HL-60/S4 treated with phorbol 12-myristate 13-acetate at 8.2 ng/mL for 4 days and 3 days (cell line): ENCODE measurements around the gene MAPKBP1.
"Not testable (repeated sequence)": the region's sequence is repeated elsewhere in the genome, so short reads cannot be mapped to it uniquely, and the experiment has no call there.

ENCODE experiments used
- in situ Hi-C: fragments of 300-500 bp; cut with MboI; formaldehyde crosslinking; loops from 2 replicates; pipeline ENCODE4 v1.15.0; 2022; ENCODE audit warnings: low sequenced_read_pairs

Gene MAPKBP1

DNA sequence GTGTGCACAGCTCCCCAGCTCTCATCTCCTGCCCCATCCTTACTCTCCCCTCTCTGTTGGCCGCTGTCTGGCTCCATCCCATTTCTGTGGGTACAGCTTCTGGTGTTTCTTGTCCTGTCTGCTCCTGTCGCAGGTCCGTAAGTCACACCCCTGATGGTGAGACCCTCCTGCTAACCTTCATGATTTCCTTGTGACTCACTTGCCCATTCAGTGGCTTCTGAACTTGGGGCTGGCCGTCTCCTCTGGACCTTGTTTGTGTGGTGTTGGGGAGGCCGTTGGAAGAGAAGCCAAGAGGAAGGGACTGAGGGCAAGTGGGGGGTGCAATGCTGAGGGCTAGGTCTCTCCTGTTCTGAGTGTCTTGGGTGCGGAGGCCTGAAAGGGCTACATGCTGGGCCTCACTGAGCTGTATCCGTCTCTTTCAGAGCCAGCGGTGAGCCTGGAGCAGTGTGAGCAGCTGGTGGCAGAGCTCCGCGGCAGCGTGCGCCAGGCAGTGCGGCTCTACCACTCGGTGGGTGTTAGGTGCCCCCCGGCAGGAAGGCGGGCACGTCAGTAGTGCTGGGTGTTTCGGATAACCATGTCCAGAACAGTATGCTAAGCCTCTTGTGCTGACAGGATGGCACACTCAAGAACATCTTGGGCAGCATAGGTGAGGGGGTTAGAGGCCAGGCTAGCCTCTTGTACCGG, 49.9 kb downstream of the MAPKBP1 start:
- in situ Hi-C loops: no loop called here

DNA sequence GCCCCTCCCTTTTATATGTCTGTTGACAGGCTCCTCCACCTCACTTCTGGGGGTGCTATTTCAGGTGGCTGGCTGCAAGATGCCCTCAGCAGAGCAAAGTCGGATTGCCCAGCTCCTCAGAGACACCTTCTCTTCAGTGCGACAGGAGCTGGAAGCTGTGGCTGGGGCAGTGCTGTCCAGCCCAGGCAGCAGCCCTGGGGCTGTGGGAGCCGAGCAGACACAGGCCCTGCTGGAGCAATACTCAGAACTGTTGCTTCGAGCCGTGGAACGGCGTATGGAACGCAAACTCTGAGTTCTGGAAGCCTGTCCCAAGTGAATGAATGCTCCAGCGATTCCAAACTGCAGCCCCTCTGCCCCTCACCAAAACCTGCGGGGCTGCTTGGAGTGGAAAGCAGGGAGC, 50.9 kb downstream of the MAPKBP1 start:
- in situ Hi-C loops: no loop called here

DNA sequence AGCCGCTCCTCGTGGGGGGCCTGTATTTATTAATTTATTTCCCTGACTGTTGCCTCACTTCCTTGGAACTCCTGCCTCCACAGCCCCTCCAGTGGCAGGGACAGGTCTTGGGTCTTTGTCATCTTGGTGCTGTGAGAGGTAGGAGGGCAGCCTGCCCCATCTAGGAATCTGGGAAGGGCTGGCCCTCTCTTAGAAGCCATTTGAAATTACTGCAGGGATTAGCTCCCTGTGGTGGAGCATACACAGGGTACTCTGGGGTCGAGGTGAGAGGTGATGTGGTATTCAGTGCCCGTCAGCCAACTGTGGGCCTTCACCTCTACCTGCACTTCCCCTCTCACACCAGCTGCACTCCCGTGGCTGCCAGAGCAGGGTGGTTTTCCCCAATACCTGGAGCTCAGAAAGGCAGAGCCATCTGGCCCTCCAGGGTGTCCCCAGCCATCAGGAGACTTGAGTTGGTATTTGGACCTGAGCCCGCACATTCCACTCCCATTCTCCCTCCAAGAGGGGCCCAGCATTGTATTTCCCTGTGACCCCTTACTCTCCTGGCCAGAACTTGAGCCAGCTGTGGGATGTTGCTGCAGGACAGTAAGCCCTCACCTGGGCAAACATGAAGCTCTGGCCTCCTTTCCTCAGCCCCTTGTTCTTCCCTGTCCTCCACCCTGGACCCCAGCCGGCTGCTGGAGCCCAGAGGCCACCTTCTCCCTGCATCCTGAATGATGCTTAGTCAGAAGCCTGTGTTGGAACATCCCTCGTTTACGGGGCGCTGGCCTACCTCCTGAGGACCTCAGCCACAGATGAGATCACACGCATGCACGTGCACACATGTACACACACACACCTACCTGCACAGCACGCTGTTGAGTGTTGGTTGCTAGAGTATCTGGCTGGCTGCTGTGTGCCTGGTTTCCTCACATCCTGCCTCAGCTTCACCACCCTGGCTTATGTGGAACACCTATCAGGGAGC, 51.6 kb downstream of the MAPKBP1 start:
- in situ Hi-C loops: no loop called here

DNA sequence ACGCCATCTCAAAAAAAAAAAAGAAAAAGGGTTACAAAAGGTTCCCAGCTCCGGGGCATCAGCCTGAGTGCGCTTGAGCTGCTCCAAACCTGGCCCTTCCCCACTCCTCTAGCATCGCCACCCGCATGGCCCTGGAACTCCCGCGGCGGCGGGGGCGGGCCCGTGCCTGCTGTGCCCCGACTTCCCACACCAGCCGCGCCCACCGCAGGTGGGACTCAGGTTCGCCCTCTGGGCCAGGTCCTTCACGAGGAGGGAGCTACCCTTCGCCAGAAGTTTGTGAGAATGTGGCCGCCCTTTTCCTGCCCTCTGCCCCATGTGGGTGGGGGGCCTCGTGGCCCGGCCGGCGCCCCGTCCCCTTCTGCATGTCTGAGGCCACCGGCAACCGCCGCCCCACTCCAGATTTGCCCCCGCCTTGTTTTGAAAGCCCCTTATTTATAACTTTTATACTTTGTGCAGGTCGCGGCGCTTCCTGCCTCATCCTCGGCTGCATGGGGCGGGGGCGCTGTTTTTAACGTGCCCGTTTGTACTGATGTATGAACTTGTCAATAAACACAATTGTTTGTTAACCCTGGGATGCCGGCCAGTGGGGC, 53.1 kb downstream of the MAPKBP1 start:
- in situ Hi-C loops: no loop called here

DNA sequence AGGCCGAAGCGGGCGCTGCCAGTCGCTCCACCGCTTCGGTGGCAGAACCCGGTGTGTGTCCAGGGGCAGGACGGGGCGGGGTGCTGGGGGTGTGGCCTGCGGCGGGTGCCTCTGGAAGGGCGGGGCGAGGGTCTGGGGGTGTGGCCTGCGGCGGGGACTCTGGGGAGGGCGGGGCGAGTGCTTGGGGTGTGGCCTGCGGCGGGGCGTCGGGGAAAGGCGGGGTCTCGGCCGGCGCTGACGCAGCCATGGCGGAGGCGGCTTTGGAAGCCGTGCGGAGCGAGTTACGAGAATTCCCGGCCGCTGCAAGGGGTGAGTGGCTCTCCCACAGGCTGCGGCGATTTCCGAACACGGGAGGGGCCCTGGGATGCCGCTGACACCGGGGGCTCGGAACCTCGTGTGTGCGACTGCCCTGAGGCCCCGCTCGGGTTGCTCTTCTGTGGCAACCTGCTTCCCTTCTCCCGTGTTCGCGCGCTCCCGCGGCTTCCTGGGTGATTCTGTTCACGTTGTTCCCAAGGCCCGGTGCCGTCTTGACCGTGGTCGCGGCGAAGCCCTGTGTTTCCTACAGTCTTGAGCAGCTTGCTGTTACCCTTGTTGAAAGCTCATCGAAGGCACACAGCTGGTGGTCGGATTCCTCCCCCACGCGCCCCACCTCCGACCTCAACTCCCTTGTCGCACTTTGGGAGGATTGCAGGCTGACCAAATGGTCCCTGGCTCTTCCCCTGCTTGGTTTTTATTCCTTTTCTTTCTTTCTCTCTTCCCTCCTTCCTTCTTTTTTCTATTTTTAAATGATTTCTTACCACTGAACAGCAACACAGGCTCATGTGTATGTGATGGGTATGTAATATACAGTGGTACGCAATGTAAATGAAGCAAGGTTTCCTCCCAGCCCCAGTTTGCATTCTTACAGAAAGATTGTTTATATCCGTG, 53.9 kb downstream of the MAPKBP1 start, which contains the start of gene JMJD7:
TSS of gene JMJD7 (plus strand) at position 213 of the 927 bp plus-strand sequence. CDS start at position 246, 33 bp downstream.
- in situ Hi-C loops: no loop called here

DNA sequence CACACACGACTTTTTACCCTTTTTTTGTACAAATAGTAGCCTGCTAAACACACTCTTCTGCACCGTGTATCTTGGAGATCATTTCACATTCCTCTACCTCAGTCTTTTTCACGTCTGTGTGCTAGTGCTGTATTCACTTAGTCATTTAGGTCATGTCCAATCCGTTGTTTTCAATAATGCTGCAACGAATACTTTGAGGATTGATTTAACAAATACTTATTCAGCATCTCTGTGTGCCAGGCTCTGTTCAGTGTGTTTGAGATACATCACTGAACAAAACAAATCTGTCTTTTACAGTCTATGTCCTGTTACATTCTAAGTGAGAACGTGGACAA, 54.5 kb downstream of the MAPKBP1 start:
- in situ Hi-C loops: no loop called here

DNA sequence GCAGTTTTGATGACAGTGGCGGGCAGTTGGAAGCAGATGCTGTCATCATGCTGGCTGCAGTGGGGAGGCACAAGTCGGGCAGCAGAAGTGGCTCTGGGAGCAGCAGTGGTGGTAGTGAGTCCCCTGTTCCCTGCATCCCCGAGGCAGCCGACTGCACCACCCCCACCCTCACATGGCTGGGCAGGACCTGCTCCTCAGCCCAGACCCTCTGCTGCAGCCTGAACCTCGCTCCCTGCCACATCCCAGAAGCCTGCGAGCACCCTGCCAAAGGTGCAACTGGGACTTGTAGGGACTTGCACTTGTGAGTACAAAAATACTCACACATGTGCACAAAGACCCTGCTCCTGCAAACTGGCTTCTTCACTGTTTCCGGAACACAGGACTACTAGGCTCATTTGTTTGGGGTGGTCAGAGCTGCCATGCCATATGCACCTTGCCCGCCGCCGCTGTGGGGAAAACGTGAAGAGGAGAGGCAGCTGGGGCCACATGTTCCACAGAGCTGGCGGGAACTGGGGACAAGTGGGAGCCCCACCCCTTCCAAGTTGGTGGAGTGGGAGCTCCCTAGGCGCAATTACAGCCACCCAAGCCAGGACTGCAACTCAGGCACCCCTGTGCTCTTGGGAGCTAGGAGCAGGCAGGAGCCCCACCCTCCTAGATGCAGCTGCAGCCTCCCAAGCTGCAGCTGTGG, 55.8 kb downstream of the MAPKBP1 start:
- in situ Hi-C loops: no loop called here

DNA sequence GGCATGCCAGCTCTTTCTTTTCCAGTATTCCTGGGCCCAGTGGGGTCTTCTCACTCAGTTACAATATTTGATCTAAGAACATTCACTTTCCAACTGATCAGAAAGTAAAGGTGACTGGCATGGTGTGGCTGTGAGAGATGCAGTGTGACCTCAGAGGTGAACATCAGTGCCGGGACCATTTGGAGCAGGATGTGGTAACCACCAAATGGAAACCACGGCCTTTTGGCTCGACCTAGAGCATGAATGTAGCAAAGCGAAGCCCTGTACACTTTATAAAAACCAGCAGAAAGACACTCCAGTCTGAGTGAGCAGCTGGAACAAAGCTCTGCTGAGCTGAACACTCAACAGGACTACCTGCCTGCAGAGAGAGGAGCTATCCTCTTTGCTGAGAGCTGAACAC, 57.0 kb downstream of the MAPKBP1 start:
- in situ Hi-C loops: not testable (repeated sequence)

DNA sequence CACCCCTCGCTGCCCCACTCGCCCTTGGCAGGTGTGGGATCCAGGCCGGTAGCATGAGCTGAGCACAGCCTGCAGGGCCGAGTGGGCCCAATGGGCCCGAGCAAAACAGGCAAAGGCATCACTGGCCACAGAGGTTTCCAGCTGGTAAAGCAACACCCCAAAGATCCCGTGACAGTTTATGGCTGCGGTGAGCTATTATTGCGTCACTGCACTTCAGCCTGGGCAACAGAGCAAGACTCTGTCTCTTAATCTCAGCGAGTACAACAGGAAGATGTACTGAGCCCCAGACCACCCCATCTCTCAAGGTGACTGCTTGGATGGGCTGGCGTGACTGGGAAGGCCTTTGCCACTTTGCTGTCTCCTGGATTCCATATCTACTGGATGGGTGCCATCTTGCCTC, 57.9 kb downstream of the MAPKBP1 start:
- in situ Hi-C loops: no loop called here

DNA sequence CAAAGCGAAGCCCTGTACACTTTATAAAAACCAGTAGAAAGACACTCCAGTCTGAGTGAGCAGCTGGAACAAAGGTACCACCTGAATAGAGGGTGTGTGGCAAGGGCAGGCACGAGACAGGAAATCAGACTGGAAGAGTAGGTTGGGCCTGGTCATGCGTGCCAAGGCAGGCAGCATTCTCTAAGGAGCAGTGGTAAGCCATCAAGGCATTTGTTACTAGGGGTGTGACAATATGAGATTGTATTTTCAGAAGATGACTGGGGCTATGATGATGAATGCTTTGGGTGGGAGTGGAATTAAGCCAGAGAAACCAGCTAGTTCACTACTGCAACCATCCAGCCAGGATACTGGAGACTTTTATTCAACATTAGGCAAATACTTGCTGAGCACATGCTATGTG, 58.6 kb downstream of the MAPKBP1 start:
- in situ Hi-C loops: no loop called here

DNA sequence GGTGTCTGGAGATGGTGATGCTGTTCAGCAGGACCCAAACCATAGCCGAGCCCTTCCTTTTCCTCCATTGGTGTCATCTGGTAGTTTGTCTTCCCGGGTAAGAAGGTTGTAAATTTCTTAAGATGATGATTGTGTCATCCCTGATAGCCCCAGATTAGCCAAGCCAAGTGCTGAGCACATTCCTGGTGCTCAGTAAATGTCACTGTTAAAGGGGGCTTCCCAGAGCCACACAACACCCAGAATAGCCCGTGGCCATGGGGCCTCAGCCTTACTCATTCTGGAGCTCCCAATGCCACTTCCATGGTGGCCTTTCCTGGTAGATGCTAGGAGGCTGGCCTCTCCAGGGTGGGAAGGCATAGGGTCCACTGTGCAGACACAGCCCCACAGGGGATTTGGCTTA, 59.8 kb downstream of the MAPKBP1 start:
- in situ Hi-C loops: no loop called here

DNA sequence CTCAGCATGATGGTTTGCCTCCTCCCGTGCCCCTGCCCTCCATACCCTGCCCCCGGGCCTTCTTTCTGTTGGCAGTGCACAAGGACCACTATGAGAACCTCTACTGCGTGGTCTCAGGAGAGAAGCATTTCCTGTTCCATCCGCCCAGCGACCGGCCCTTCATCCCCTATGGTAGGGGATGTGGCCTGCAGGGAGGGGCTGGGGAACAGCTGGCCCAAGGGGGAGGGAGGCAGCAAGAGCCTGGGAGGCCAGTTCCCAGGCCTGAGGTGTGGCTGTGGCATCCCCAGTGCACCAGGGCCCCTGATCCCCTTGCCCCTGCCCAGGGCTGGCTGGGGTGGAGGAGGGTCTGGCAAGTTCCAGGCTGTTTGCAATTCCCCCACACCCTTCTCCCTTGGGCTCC, 61.8 kb downstream of the MAPKBP1 start:
- in situ Hi-C loops: no loop called here

DNA sequence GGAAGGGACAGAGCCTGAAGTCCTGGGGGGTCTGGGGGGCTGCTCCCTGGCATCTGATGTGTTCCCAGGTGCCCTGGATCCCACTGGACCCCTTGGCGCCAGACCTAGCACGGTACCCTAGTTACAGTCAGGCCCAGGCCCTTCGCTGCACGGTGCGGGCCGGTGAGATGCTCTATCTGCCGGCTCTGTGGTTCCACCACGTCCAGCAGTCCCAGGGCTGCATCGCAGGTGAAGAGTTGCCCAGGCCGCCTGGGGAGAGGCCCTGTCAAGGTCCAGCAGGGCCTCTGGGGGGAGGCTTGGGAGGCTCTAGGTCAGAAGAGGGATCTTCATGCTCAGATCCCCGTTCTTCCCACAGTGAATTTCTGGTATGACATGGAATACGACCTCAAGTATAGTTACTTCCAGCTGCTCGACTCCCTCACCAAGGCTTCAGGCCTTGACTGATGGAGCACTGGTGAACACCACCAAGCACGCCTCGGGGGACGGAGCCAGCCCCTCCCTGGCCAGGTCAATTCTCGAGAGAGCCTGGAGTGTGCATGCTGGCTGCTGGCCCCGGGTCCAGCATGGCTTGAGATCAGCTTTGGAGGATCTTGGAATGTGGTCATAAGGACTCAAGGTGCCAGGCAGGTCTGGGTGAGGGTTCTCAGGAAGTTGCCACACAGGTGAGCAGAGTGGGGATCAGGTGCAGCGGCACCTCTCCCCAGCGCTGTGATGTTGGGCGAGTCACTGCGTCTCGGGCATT, 62.6 kb downstream of the MAPKBP1 start:
- in situ Hi-C loops: no loop called here

DNA sequence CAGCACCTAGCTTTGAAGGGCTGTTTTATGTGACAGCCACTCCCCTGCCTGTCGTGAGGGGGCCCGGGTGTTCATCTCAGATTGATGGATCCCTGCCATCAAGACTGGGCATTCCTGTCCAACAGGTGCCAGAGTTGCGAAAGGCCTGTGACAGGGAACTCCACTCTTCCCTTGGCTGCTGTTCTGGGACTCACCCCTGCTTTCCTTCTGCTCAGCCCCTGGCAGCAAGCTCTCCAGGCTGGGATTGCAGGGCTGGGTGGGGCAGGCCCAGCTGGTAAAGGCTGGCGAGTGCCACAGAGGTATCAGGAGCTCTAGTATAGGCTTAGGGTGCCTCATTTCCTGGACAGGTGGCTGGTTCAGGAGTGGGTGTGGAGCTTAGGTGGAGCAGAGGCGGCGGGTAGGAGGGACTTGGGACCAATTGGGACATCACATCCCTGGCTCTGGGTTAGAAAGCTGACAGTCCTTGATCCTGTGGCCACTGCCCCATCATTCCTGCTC, 64.2 kb downstream of the MAPKBP1 start, which contains the start of gene PLA2G4B:
TSS of gene PLA2G4B (plus strand) at position 448 of the 498 bp plus-strand sequence. CDS start 67 bp downstream, outside the sequence.
- in situ Hi-C loops: no loop called here

DNA sequence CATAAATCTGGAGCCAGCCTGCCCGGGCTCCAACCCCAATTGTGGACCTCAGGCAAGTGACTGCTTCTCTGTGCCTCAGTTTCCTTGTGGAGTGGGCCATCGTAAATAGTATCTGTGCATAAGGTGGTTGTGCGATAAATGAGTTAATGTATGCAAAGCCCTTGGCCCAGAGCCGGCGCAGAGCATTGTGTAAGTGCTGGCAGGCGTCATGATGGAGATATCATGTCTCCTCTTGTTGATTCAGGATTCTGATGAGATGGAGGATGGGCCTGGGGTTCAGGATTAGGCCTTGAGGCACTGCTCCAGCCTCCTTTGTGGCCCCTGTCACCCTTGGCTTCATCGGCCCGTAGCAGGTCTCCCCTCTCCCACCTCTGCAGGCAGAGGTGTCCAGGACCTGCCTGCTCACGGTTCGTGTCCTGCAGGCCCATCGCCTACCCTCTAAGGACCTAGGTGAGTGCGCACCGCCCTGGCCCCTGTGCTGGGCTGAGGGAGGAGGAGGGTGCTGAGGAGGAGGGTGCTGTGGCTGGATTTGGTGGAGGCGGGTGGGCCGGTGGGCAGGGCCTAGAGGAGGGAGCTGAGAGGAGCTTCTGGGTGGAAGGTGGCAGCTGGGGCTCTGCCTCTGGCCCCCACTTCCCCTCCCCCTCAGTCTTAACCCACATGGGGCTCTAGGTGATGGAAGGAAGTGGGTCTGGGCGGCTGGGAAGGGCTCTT, 65.7 kb downstream of the MAPKBP1 start:
- in situ Hi-C loops: no loop called here

DNA sequence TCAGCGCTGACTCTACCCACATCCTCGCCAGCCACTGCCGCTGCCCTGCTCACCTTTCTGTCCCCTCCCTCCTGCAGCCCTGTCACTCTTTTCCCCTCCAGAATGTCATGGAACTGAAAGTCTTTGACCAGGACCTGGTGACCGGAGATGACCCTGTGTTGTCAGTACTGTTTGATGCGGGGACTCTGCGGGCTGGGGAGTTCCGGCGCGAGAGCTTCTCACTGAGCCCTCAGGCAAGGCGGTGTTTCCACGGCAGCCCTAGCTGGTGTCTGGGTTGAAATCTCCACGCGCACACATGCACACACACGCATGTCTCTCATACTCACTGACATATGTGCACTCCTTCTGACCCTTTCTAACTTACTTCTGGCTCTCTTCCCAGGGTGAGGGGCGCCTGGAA, 66.4 kb downstream of the MAPKBP1 start:
- in situ Hi-C loops: no loop called here

DNA sequence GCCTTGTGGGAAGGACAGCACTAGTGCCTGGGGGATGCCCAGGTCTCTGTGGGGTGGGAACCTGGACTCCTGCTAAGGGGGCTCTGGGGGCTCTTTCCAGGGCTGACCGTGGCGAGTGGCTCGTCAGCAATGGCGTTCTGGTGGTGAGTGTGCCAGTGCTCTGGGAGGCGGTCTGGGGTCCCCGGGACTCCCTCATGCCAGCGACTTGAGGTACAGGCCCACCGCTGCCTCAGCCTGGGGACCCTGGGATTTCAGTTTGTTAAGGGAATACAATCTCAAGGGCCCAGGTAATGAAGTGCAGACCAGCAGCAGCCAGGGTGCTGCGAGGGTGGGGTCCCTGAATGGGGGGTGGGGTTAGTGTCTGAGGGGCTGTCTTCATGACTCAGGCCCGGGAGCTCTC, 66.8 kb downstream of the MAPKBP1 start:
- in situ Hi-C loops: no loop called here

DNA sequence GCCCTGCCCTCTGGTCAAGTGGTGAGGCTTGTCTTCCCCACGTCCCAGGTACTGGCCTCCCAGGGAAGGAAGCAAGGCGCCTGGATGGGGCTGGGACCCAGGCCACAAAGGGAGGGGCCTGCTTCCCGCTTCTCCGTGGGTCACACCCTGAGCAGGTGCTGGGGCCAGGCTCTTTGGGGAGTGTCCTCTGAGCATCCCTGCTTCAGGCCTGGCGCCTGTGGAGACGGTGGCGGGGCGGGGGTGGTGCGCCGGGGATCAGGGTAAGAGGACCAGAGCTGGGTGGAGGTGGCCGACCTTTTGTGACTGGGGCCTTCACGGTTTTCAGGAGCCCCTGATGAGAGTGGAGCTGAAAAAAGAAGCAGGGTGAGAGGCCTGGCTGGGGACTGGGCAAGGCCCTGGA, 67.9 kb downstream of the MAPKBP1 start:
- in situ Hi-C loops: no loop called here

DNA sequence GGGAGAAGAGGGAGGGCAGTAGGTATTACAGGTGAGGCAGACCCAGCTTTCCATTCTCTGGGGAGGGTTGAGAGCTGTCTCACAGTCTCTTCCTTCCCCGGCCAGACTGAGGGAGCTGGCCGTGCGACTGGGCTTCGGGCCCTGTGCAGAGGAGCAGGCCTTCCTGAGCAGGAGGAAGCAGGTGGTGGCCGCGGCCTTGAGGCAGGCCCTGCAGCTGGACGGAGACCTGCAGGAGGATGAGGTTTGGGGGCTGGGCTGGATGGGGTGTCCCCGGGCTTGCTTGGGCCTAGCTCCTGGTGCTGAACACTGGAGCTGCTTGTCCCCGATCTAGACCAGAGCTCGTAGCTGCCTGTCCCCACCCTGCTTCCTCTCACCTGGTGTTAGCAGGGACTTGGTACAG, 69.3 kb downstream of the MAPKBP1 start:
- in situ Hi-C loops: no loop called here
